Activated T-cell treated with anti-CD3 and anti-CD28 coated beads, Interleukin-2, amount 50 U/mL, for 72 hours (primary cell): ENCODE results near the gene SPON1. TPM values are rescaled to one million over a fixed set of nuclear protein-coding genes. Genes with fewer than 3 reads are reported as not detected.
"Not testable (repeated sequence)": the region's sequence is repeated elsewhere in the genome, so short reads cannot be mapped to it uniquely, and the experiment has no call there.

Source experiments
- ATAC-seq, 2 donors: fragments of 150-1000 bp; cut with Tn5 transposase; replicated peaks in 1 of 2; 2 replicates each; pipeline ENCODE4 v1.10.0; 2021; ENCODE audit warnings: moderate library complexity in 2 of 2, mild to moderate bottlenecking in 1 of 2
- DNase-seq, 2 donors: peaks; one replicate each; pipeline ENCODE4 v3.0.0; 2021 to 2022; ENCODE audit warnings: mixed read lengths in 1 of 2
- H3K27ac Mint-ChIP-seq: one replicate; pipeline ENCODE4 v1.8.0; 2022; ENCODE audit warnings: mild to moderate bottlenecking, moderate library complexity, mixed read lengths
- H3K27me3 Mint-ChIP-seq: one replicate; pipeline ENCODE4 v1.8.0; 2022; ENCODE audit warnings: low read depth, mixed read lengths
- H3K36me3 Mint-ChIP-seq, 2 donors: one replicate each; pipeline ENCODE4 v1.8.0; 2022; ENCODE audit warnings: mixed read lengths in 2 of 2, mild to moderate bottlenecking in 1 of 2; ENCODE audit not compliant: insufficient read depth in 2 of 2
- H3K4me1 Mint-ChIP-seq: one replicate; pipeline ENCODE4 v1.8.0; 2022; ENCODE audit warnings: low read depth, mixed read lengths
- H3K4me3 Mint-ChIP-seq, 2 donors: one replicate each; pipeline ENCODE4 v1.8.0; 2022; ENCODE audit warnings: mild to moderate bottlenecking in 2 of 2, mixed read lengths in 2 of 2, moderate library complexity in 2 of 2
- H3K9me3 Mint-ChIP-seq, 2 donors: one replicate each; pipeline ENCODE4 v1.8.0; 2022; ENCODE audit warnings: mixed read lengths in 2 of 2
- total RNA-seq, 2 donors: library from RNA; stranded (reverse); gene quantifications; one replicate each; pipeline ENCODE4 v1.2.3, GENCODE V29; 2022

SPON1 gene
- total RNA-seq, 2 donors from 2014 or later = 0.12 to 0.16 TPM

- Mint-ChIP-seq H3K36me3 (peaks cover 0 to 2% of the 10 kb centered on the region in 2 donors), H3K9me3 (peaks cover 2 to 7% of the 10 kb centered on the region in 2 donors), H3K27ac (no peak overlapping the region), H3K4me3 (no peak overlapping the region), H3K4me1 (no peaks in the 10 kb centered on the region), H3K27me3 (no peaks in the 10 kb centered on the region)
- DNase-seq = no peak
- ATAC-seq = no peak
These were observed 45.0 kb downstream of the SPON1 start for GRCh38 chr11:14007566-14007965.

GRCh38 chr11:14010665-14011064 is 48.1 kb downstream of the SPON1 start:
- H3K4me1 Mint-ChIP-seq = no peaks in the 10 kb centered on the region
- H3K36me3 Mint-ChIP-seq = no peaks in the 10 kb centered on the region
- no peaks in the 10 kb centered on the region for H3K27me3 Mint-ChIP-seq
- H3K27ac Mint-ChIP-seq = no peak overlapping the region
- H3K9me3 Mint-ChIP-seq = no peaks in the 10 kb centered on the region
- DNase-seq (no peak), ATAC-seq (no peak)
- no peak overlapping the region for H3K4me3 Mint-ChIP-seq

- no peaks in the 10 kb centered on the region for H3K9me3 Mint-ChIP-seq
- no peaks in the 10 kb centered on the region for H3K4me1 Mint-ChIP-seq
- H3K36me3 Mint-ChIP-seq = no peaks in the 10 kb centered on the region
- H3K4me3 Mint-ChIP-seq = no peak overlapping the region
- no peaks in the 10 kb centered on the region for H3K27me3 Mint-ChIP-seq
- H3K27ac Mint-ChIP-seq = no peak overlapping the region
- DNase-seq (no peak), ATAC-seq (no peak)
These were observed 50.3 kb downstream of the SPON1 start for GRCh38 chr11:14012846-14013245.

GRCh38 chr11:14015711-14016110 is 53.2 kb downstream of the SPON1 start:
- H3K27me3 Mint-ChIP-seq = no peaks in the 10 kb centered on the region
- H3K4me3 Mint-ChIP-seq = no peak overlapping the region
- no peaks in the 10 kb centered on the region for H3K4me1 Mint-ChIP-seq
- no peak overlapping the region for H3K27ac Mint-ChIP-seq
- DNase-seq (no peak), ATAC-seq (no peak)
- no peaks in the 10 kb centered on the region for H3K9me3 Mint-ChIP-seq
- H3K36me3 Mint-ChIP-seq = no peaks in the 10 kb centered on the region

- ATAC-seq (no peak), DNase-seq (no peak)
- Mint-ChIP-seq H3K9me3 (no peaks in the 10 kb centered on the region), H3K27me3 (no peaks in the 10 kb centered on the region), H3K36me3 (no peaks in the 10 kb centered on the region), H3K4me3 (no peak overlapping the region), H3K4me1 (no peaks in the 10 kb centered on the region), H3K27ac (no peak overlapping the region)
These were observed 55.9 kb downstream of the SPON1 start for GRCh38 chr11:14018441-14018840.

- Mint-ChIP-seq H3K4me1 (no peaks in the 10 kb centered on the region), H3K36me3 (no peaks in the 10 kb centered on the region), H3K27ac (no peak overlapping the region), H3K4me3 (no peak overlapping the region), H3K27me3 (no peaks in the 10 kb centered on the region), H3K9me3 (no peaks in the 10 kb centered on the region)
- DNase-seq = no peak
- ATAC-seq = no peak
These were observed 59.2 kb downstream of the SPON1 start for GRCh38 chr11:14021738-14022137.

GRCh38 chr11:14022251-14022650 is 59.7 kb downstream of the SPON1 start:
- ATAC-seq = no peak
- no peak overlapping the region for H3K4me3 Mint-ChIP-seq
- no peaks in the 10 kb centered on the region for H3K36me3 Mint-ChIP-seq
- H3K9me3 Mint-ChIP-seq = no peaks in the 10 kb centered on the region
- H3K27ac Mint-ChIP-seq = no peak overlapping the region
- no peaks in the 10 kb centered on the region for H3K27me3 Mint-ChIP-seq
- no peak for DNase-seq
- no peaks in the 10 kb centered on the region for H3K4me1 Mint-ChIP-seq

GRCh38 chr11:14022821-14023220 is 60.3 kb downstream of the SPON1 start:
- no peaks in the 10 kb centered on the region for H3K36me3 Mint-ChIP-seq
- H3K27me3 Mint-ChIP-seq = no peaks in the 10 kb centered on the region
- H3K9me3 Mint-ChIP-seq = no peaks in the 10 kb centered on the region

GRCh38 chr11:14026961-14027360 is 64.4 kb downstream of the SPON1 start:
- H3K9me3 Mint-ChIP-seq = no peaks in the 10 kb centered on the region
- no peak overlapping the region for H3K4me3 Mint-ChIP-seq
- H3K27me3 Mint-ChIP-seq = no peaks in the 10 kb centered on the region
- H3K4me1 Mint-ChIP-seq = no peaks in the 10 kb centered on the region
- no peak for ATAC-seq
- DNase-seq = no peak
- no peaks in the 10 kb centered on the region for H3K36me3 Mint-ChIP-seq
- no peak overlapping the region for H3K27ac Mint-ChIP-seq

More at GRCh38 chr11:14022821-14023220, 60.3 kb downstream of the SPON1 start:
- Mint-ChIP-seq H3K27ac (no peak overlapping the region), H3K4me3 (no peak overlapping the region), H3K4me1 (no peaks in the 10 kb centered on the region)
- ATAC-seq (no peak), DNase-seq (no peak)

- Mint-ChIP-seq H3K4me3 (no peak overlapping the region), H3K9me3 (no peaks in the 10 kb centered on the region), H3K27me3 (no peaks in the 10 kb centered on the region), H3K36me3 (no peaks in the 10 kb centered on the region), H3K4me1 (no peaks in the 10 kb centered on the region), H3K27ac (no peak overlapping the region)
- DNase-seq = no peak
- no peak for ATAC-seq
These were observed 65.0 kb downstream of the SPON1 start for GRCh38 chr11:14027525-14027924.

- no peak for DNase-seq
- H3K27ac Mint-ChIP-seq = no peak overlapping the region
- H3K27me3 Mint-ChIP-seq = no peaks in the 10 kb centered on the region
- no peaks in the 10 kb centered on the region for H3K9me3 Mint-ChIP-seq
- no peaks in the 10 kb centered on the region for H3K36me3 Mint-ChIP-seq
- no peak overlapping the region for H3K4me3 Mint-ChIP-seq
- no peak for ATAC-seq
- no peaks in the 10 kb centered on the region for H3K4me1 Mint-ChIP-seq
These were observed 66.9 kb downstream of the SPON1 start for GRCh38 chr11:14029440-14029839.

- no peak overlapping the region for H3K4me3 Mint-ChIP-seq
- no peak for DNase-seq
- H3K36me3 Mint-ChIP-seq = no peaks in the 10 kb centered on the region
- ATAC-seq = no peak
- no peak overlapping the region for H3K27ac Mint-ChIP-seq
- H3K9me3 Mint-ChIP-seq = no peaks in the 10 kb centered on the region
- no peaks in the 10 kb centered on the region for H3K4me1 Mint-ChIP-seq
- H3K27me3 Mint-ChIP-seq = no peaks in the 10 kb centered on the region
These were observed 67.7 kb downstream of the SPON1 start for GRCh38 chr11:14029971-14030920.

- H3K9me3 Mint-ChIP-seq, ATAC-seq, H3K4me3 Mint-ChIP-seq, DNase-seq, H3K27me3 Mint-ChIP-seq, H3K27ac Mint-ChIP-seq, H3K4me1 Mint-ChIP-seq, H3K36me3 Mint-ChIP-seq: not testable (repeated sequence)
These were observed 73.0 kb downstream of the SPON1 start for GRCh38 chr11:14035526-14035925.

GRCh38 chr11:14036469-14036868 is 73.9 kb downstream of the SPON1 start:
- H3K9me3 Mint-ChIP-seq = no peaks in the 10 kb centered on the region
- ATAC-seq = no peak

More at GRCh38 chr11:14036469-14036868, 73.9 kb downstream of the SPON1 start:
- Mint-ChIP-seq H3K27ac (no peak overlapping the region), H3K36me3 (no peaks in the 10 kb centered on the region), H3K4me1 (no peaks in the 10 kb centered on the region), H3K4me3 (no peak overlapping the region), H3K27me3 (no peaks in the 10 kb centered on the region)
- DNase-seq = no peak
